Measurements from ENCODE around the gene ZNF276. TPM values are rescaled to one million over a fixed set of nuclear protein-coding genes. Genes with fewer than 3 reads are reported as not detected.

ZNF276 gene
- total RNA-seq, 2 donors from 2014 or later: 103 to 104 TPM

- DNase-seq (peak; percentile 54 to 64 (median 59)), ATAC-seq (peak; percentile 92)
- H3K4me3 Mint-ChIP-seq: peak overlapping the region; percentile 73
- H3K27me3 Mint-ChIP-seq: no peaks in the 10 kb centered on the region
- no peaks in the 10 kb centered on the region for H3K9me3 ChIP-seq (ENCODE audit: control insufficient read depth, low read length, poor library complexity, severe bottlenecking)
- H3K36me3 Mint-ChIP-seq (ENCODE audit: low read depth): no peaks in the 10 kb centered on the region
- no peak overlapping the region for H3K27ac Mint-ChIP-seq
- peaks cover 2% of the 10 kb centered on the region for H3K4me1 Mint-ChIP-seq
Measured at GRCh38 chr16:89711601-89712273, 9.6 kb upstream of the ZNF276 start.

GRCh38 chr16:89712274-89712781 is 9.0 kb upstream of the ZNF276 start:
- Mint-ChIP-seq H3K4me3 (peak overlapping the region; percentile 73), H3K4me1 (peaks cover 2% of the 10 kb centered on the region), H3K27ac (no peak overlapping the region), H3K27me3 (no peaks in the 10 kb centered on the region), H3K36me3 (ENCODE audit: low read depth) (no peaks in the 10 kb centered on the region)
- ATAC-seq (no peak), DNase-seq (no peak)
- H3K9me3 ChIP-seq (ENCODE audit: control insufficient read depth, low read length, poor library complexity, severe bottlenecking): no peaks in the 10 kb centered on the region

- no peak for ATAC-seq
- no peaks in the 10 kb centered on the region for H3K27me3 Mint-ChIP-seq
- no peak for DNase-seq
- no peaks in the 10 kb centered on the region for H3K9me3 ChIP-seq (ENCODE audit: control insufficient read depth, low read length, poor library complexity, severe bottlenecking)
- no peak overlapping the region for H3K4me3 Mint-ChIP-seq
- H3K27ac Mint-ChIP-seq: no peak overlapping the region
- peaks cover 7% of the 10 kb centered on the region for H3K4me1 Mint-ChIP-seq
- H3K36me3 Mint-ChIP-seq (ENCODE audit: low read depth): no peaks in the 10 kb centered on the region
Measured at GRCh38 chr16:89716493-89716892, 4.8 kb upstream of the ZNF276 start.

- no peaks in the 10 kb centered on the region for H3K36me3 Mint-ChIP-seq (ENCODE audit: low read depth)
- no peak for DNase-seq
- no peak for ATAC-seq
- no peak overlapping the region for H3K27ac Mint-ChIP-seq
- no peaks in the 10 kb centered on the region for H3K27me3 Mint-ChIP-seq
- no peak overlapping the region for H3K4me3 Mint-ChIP-seq
- H3K9me3 ChIP-seq (ENCODE audit: control insufficient read depth, low read length, poor library complexity, severe bottlenecking): no peaks in the 10 kb centered on the region
- H3K4me1 Mint-ChIP-seq: peaks cover 7% of the 10 kb centered on the region
Measured at GRCh38 chr16:89716916-89717687, 4.2 kb upstream of the ZNF276 start.

- Mint-ChIP-seq H3K4me1 (peaks cover 13% of the 10 kb centered on the region), H3K4me3 (no peak overlapping the region), H3K27me3 (no peaks in the 10 kb centered on the region), H3K27ac (peak overlapping the region; percentile 71), H3K36me3 (ENCODE audit: low read depth) (peaks cover 4% of the 10 kb centered on the region)
- ATAC-seq: no peak
- DNase-seq: no peak
- no peaks in the 10 kb centered on the region for H3K9me3 ChIP-seq (ENCODE audit: control insufficient read depth, low read length, poor library complexity, severe bottlenecking)
Measured at GRCh38 chr16:89717688-89718505, 3.4 kb upstream of the ZNF276 start.

- peak overlapping the region; percentile 72 for H3K4me3 Mint-ChIP-seq
- no peak for ATAC-seq
- no peak for DNase-seq
- H3K4me1 Mint-ChIP-seq: peaks cover 22% of the 10 kb centered on the region
- peaks cover 7% of the 10 kb centered on the region for H3K36me3 Mint-ChIP-seq (ENCODE audit: low read depth)
- no peak overlapping the region for H3K27ac Mint-ChIP-seq
- H3K9me3 ChIP-seq (ENCODE audit: control insufficient read depth, low read length, poor library complexity, severe bottlenecking): no peaks in the 10 kb centered on the region
- H3K27me3 Mint-ChIP-seq: no peaks in the 10 kb centered on the region
Measured at GRCh38 chr16:89720551-89720812, 855 bp upstream of the ZNF276 start.

GRCh38 chr16:89721546-89722391 is 432 bp downstream of the ZNF276 start:
- peaks cover 22% of the 10 kb centered on the region for H3K4me1 Mint-ChIP-seq
- peak overlapping the region; percentile 98 for H3K4me3 Mint-ChIP-seq
- ATAC-seq (peak; percentile 68), DNase-seq (peak; percentile 86 to 89 (median 86))
- H3K27ac Mint-ChIP-seq: peak overlapping the region; percentile 97
- no peaks in the 10 kb centered on the region for H3K27me3 Mint-ChIP-seq
- H3K36me3 Mint-ChIP-seq (ENCODE audit: low read depth): peaks cover 7% of the 10 kb centered on the region
- H3K9me3 ChIP-seq (ENCODE audit: control insufficient read depth, low read length, poor library complexity, severe bottlenecking): no peaks in the 10 kb centered on the region

GRCh38 chr16:89722392-89723278 is 1.3 kb downstream of the ZNF276 start:
- peak; percentile 42 for ATAC-seq
- peak; percentile 37 to 53 (median 52) for DNase-seq
- peak overlapping the region; percentile 98 for H3K4me3 Mint-ChIP-seq
- H3K4me1 Mint-ChIP-seq: peaks cover 26% of the 10 kb centered on the region
- no peaks in the 10 kb centered on the region for H3K27me3 Mint-ChIP-seq
- H3K36me3 Mint-ChIP-seq (ENCODE audit: low read depth): peaks cover 7% of the 10 kb centered on the region
- H3K27ac Mint-ChIP-seq: peak overlapping the region; percentile 97
- H3K9me3 ChIP-seq (ENCODE audit: control insufficient read depth, low read length, poor library complexity, severe bottlenecking): no peaks in the 10 kb centered on the region

GRCh38 chr16:89723279-89724250 is 2.2 kb downstream of the ZNF276 start:
- H3K36me3 Mint-ChIP-seq (ENCODE audit: low read depth): peaks cover 7% of the 10 kb centered on the region
- DNase-seq (peak; percentile 56 to 73 (median 71)), ATAC-seq (peak; percentile 66)
- H3K4me3 Mint-ChIP-seq: peak overlapping the region; percentile 98
- no peaks in the 10 kb centered on the region for H3K27me3 Mint-ChIP-seq
- H3K27ac Mint-ChIP-seq: peak overlapping the region; percentile 97
- no peaks in the 10 kb centered on the region for H3K9me3 ChIP-seq (ENCODE audit: control insufficient read depth, low read length, poor library complexity, severe bottlenecking)
- H3K4me1 Mint-ChIP-seq: peaks cover 22% of the 10 kb centered on the region

GRCh38 chr16:89727406-89728120 is 6.2 kb downstream of the ZNF276 start:
- Mint-ChIP-seq H3K4me3 (peak overlapping the region; percentile 75), H3K27ac (peak overlapping the region; percentile 43), H3K36me3 (ENCODE audit: low read depth) (peaks cover 10% of the 10 kb centered on the region), H3K27me3 (no peaks in the 10 kb centered on the region), H3K4me1 (peaks cover 34% of the 10 kb centered on the region)
- no peak for ATAC-seq
- no peaks in the 10 kb centered on the region for H3K9me3 ChIP-seq (ENCODE audit: control insufficient read depth, low read length, poor library complexity, severe bottlenecking)
- no peak for DNase-seq

Measured in T-helper 17 cell (primary cell).